OCI-LY7 (cell line): ENCODE results near the gene ENOX1. TPM values are rescaled to one million over a fixed set of nuclear protein-coding genes. Genes with fewer than 3 reads are reported as not detected.

Experiments used
- BruUV-seq: library from RNA; stranded (reverse); fragments of 400-500 nt; replicated peaks from 2 replicates; lab custom pipeline; 2021; lab: Mats Ljungman, UMichigan
- CTCF ChIA-PET: fragments of 300-600 bp; sonication (Branson Sonifier 250); formaldehyde crosslinking; loops from one replicate; lab custom pipeline; 2022; ENCODE audit warnings: antibody characterized with exemption; ENCODE audit not compliant: unreplicated experiment; lab: Charles Lee
- POLR2A ChIA-PET: fragments of 300-600 bp; sonication (Branson Sonifier 250); formaldehyde crosslinking; loops from one replicate; lab custom pipeline; 2022; ENCODE audit warnings: antibody characterized with exemption; lab: Charles Lee
- DNase-seq: peaks from one replicate; pipeline ENCODE4 v3.0.0-alpha.2; 2015; ENCODE audit warnings: low spot score
- H2AFZ ChIP-seq: fragments of 200-600 bp; sonication (generic), shearing (Covaris generic); 2 replicates; pipeline ENCODE4 v1.6.1; 2014; ENCODE audit warnings: mild to moderate bottlenecking, antibody characterized with exemption, low read length, moderate library complexity
- H3K27ac ChIP-seq: fragments of 200-600 bp; sonication (generic); 2 replicates; pipeline ENCODE4 v1.5.1; 2014; ENCODE audit warnings: mixed run types, low read depth, mild to moderate bottlenecking, moderate library complexity, low read length, inconsistent platforms; ENCODE audit not compliant: poor library complexity, severe bottlenecking
- H3K36me3 ChIP-seq: fragments of 200-600 bp; sonication (generic); 2 replicates; pipeline ENCODE4 v1.6.1; 2014; ENCODE audit warnings: mild to moderate bottlenecking, antibody characterized with exemption, low read length, moderate library complexity, mixed read lengths; ENCODE audit not compliant: insufficient read depth
- H3K4me1 ChIP-seq: fragments of 200-600 bp; sonication (generic); 2 replicates; pipeline ENCODE4 v1.5.1; 2014; ENCODE audit warnings: mild to moderate bottlenecking, low read length; ENCODE audit not compliant: insufficient read depth, poor library complexity, severe bottlenecking
- H3K4me2 ChIP-seq: fragments of 200-600 bp; sonication (generic); 2 replicates; pipeline ENCODE4 v1.6.1; 2014; ENCODE audit warnings: mild to moderate bottlenecking, low read length
- H3K4me3 ChIP-seq: fragments of 200-600 bp; sonication (generic); 2 replicates; pipeline ENCODE4 v1.5.1; 2014; ENCODE audit warnings: mild to moderate bottlenecking, low read depth, low read length; ENCODE audit not compliant: poor library complexity, severe bottlenecking
- H3K79me2 ChIP-seq: fragments of 200-600 bp; sonication (generic); 2 replicates; pipeline ENCODE4 v1.6.1; 2016; ENCODE audit warnings: low read depth, mild to moderate bottlenecking, low read length, moderate library complexity, mixed read lengths; ENCODE audit not compliant: insufficient read depth
- H3K9me2 ChIP-seq: fragments of 200-600 bp; sonication (generic); 2 replicates; pipeline ENCODE4 v1.6.1; 2016; ENCODE audit warnings: mild to moderate bottlenecking, low read length, mixed read lengths; ENCODE audit not compliant: insufficient read depth
- H3K9me3 ChIP-seq: fragments of 200-600 bp; sonication (generic); 2 replicates; pipeline ENCODE4 v1.6.1; 2014; ENCODE audit warnings: mild to moderate bottlenecking, mixed run types, low read length, mixed read lengths
- H4K20me1 ChIP-seq: fragments of 200-600 bp; sonication (generic); 2 replicates; pipeline ENCODE4 v1.6.1; 2014; ENCODE audit warnings: mild to moderate bottlenecking, antibody characterized with exemption, low read length, moderate library complexity, mixed read lengths; ENCODE audit not compliant: insufficient read depth
- EZH2phosphoT487 ChIP-seq: fragments of 200-600 bp; sonication (generic); IDR thresholded peaks from 2 replicates; pipeline ENCODE4 v1.6.1; 2018; ENCODE audit warnings: low read depth, borderline replicate concordance, mild to moderate bottlenecking, mixed run types, antibody characterized with exemption, low read length, moderate library complexity, mixed read lengths
- intact Hi-C: fragments of 100-400 bp; cut with micrococcal nuclease; formaldehyde crosslinking; loops from one replicate; pipeline ENCODE4 v1.10.0; 2022; ENCODE audit not compliant: unreplicated experiment
- total RNA-seq, 2 experiments: library from RNA; depleted of rRNA in 1 of 2; stranded (reverse); fragments of >200 nt in 1 of 2; shearing (Covaris generic) in 1 of 2; gene quantifications; 2 replicates each; pipeline ENCODE4 v1.2.3, GENCODE V29; 2014 to 2022
- TF ChIP-seq, protein P1 (sequence below): fragments of 200-600 bp; sonication (generic); conservative IDR thresholded peaks from 2 replicates; pipeline ENCODE4 v1.5.1; 2014; ENCODE audit warnings: mild to moderate bottlenecking, antibody characterized with exemption, low read length, moderate library complexity, mixed read lengths

Gene ENOX1
- total RNA-seq, 2 experiments from 2014 or later, result 0.03 TPM; not detected in 1

DNA sequence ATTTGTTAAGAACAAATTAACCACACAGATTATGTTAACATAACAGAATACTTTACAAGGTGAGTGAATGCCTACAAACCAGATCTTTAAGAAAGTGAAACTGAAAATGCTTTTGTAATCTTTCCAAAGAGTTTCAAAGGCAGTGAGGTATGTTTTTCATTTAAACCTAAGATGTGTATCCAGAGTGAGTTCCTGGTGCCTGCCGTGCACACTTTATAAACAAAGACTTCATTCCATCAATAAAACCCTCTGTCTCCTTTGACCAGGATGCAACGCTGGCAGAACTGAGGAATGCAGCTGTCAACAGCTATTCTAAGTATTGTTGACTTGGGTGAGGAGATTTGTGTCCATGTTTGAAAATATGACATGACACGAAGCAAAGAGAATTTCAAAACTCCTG is 418.8 kb downstream of the ENOX1 start:
- no TSS peak for BruUV-seq
- intact Hi-C loops, result no loop called here
- Histone ChIP-seq H3K27ac (no peak overlapping the region), H3K36me3 (no peaks in the 10 kb centered on the region), H3K9me3 (no peaks in the 10 kb centered on the region), H3K4me1 (no peaks in the 10 kb centered on the region), H4K20me1 (no peaks in the 10 kb centered on the region), H3K4me3 (no peak overlapping the region), H2AFZ (no peak overlapping the region), H3K4me2 (no peak overlapping the region), H3K79me2 (no peaks in the 10 kb centered on the region), H3K9me2 (no peaks in the 10 kb centered on the region)
- DNase-seq, result no peak
- TF ChIP-seq, protein P1, sequence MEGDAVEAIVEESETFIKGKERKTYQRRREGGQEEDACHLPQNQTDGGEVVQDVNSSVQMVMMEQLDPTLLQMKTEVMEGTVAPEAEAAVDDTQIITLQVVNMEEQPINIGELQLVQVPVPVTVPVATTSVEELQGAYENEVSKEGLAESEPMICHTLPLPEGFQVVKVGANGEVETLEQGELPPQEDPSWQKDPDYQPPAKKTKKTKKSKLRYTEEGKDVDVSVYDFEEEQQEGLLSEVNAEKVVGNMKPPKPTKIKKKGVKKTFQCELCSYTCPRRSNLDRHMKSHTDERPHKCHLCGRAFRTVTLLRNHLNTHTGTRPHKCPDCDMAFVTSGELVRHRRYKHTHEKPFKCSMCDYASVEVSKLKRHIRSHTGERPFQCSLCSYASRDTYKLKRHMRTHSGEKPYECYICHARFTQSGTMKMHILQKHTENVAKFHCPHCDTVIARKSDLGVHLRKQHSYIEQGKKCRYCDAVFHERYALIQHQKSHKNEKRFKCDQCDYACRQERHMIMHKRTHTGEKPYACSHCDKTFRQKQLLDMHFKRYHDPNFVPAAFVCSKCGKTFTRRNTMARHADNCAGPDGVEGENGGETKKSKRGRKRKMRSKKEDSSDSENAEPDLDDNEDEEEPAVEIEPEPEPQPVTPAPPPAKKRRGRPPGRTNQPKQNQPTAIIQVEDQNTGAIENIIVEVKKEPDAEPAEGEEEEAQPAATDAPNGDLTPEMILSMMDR, result no peak
- TF ChIP-seq EZH2phosphoT487, result no peak
- ChIA-PET POLR2A (no interaction called here), CTCF (no interaction called here)

DNA sequence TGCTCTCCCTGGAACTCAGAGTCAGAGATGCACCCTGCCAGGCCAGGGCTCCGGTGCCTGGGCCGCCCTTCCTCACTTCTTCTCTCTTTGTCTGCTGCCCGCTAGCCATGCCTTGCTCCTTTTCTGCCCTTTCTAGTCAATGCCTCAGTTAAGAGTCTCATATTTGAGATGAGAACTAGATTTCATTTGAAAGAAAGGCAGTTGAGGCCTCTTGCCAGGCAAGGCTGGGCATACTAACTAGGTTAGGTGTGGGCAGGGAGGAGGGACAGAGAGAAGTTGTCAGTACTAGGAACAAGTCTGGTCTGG is 421.8 kb downstream of the ENOX1 start:
- no peak overlapping the region for H3K4me2 ChIP-seq
- H3K9me3 ChIP-seq, result no peaks in the 10 kb centered on the region
- no peaks in the 10 kb centered on the region for H3K36me3 ChIP-seq
- H3K4me1 ChIP-seq, result no peaks in the 10 kb centered on the region
- ChIA-PET POLR2A (no interaction called here), CTCF (no interaction called here)
- DNase-seq, result no peak
- H4K20me1 ChIP-seq, result no peaks in the 10 kb centered on the region
- intact Hi-C loops, result no loop called here
- no peaks in the 10 kb centered on the region for H3K9me2 ChIP-seq
- H2AFZ ChIP-seq, result no peak overlapping the region
- no peak overlapping the region for H3K4me3 ChIP-seq
- no peaks in the 10 kb centered on the region for H3K79me2 ChIP-seq
- H3K27ac ChIP-seq, result no peak overlapping the region
- TF ChIP-seq, protein P1, result no peak
- no peak for TF ChIP-seq EZH2phosphoT487
- no TSS peak for BruUV-seq

GRCh38 chr13:43364210-43365038 is 422.3 kb downstream of the ENOX1 start:
- Histone ChIP-seq H3K27ac (no peak overlapping the region), H3K4me2 (no peak overlapping the region), H3K9me3 (no peaks in the 10 kb centered on the region), H4K20me1 (no peaks in the 10 kb centered on the region), H3K36me3 (no peaks in the 10 kb centered on the region), H3K4me1 (no peaks in the 10 kb centered on the region), H3K4me3 (no peak overlapping the region), H2AFZ (no peak overlapping the region), H3K79me2 (no peaks in the 10 kb centered on the region), H3K9me2 (no peaks in the 10 kb centered on the region)
- CTCF ChIA-PET, result no interaction called here
- no TSS peak for BruUV-seq
- intact Hi-C loops, result no loop called here
- DNase-seq, result no peak
- no peak for TF ChIP-seq EZH2phosphoT487
- POLR2A ChIA-PET, result no interaction called here
